Heart left ventricle (tissue), 16 donors: ENCODE measurements around the gene LMLN. TPM values are rescaled to one million over a fixed set of nuclear protein-coding genes. Genes with fewer than 3 reads are reported as not detected.

ENCODE experiments used
- ATAC-seq, 4 donors: fragments of 200-7000 bp; cut with Tn5 transposase; one replicate each; pipeline ENCODE4 v1.9.1; 2020 to 2022; ENCODE audit warnings: moderate library complexity in 4 of 4, mild to moderate bottlenecking in 3 of 4, moderate number of reproducible peaks in 1 of 4
- DNase-seq, 5 donors: peaks; one replicate each; pipeline ENCODE4 v3.0.0-alpha.2; 2020
- H3K27ac ChIP-seq, 12 donors: fragments of 200-600 bp; sonication (generic) in 4 of 12; one replicate each; pipeline versions ENCODE4 v1.5.0 to v1.8.0; 2016 to 2022; ENCODE audit warnings: mild to moderate bottlenecking in 2 of 12
- H3K27me3 ChIP-seq, 9 donors: fragments of 200-600 bp; sonication (generic) in 2 of 9; one replicate each; pipeline versions ENCODE4 v1.5.1 to v1.8.0; 2016 to 2022; ENCODE audit warnings: mild to moderate bottlenecking in 3 of 9
- H3K36me3 ChIP-seq, 9 donors: fragments of 200-600 bp; sonication (generic) in 2 of 9; one replicate each; pipeline versions ENCODE4 v1.5.0 to v1.8.0; 2018 to 2022; ENCODE audit warnings: mild to moderate bottlenecking in 2 of 9
- H3K4me1 ChIP-seq, 12 donors: fragments of 200-600 bp; sonication (generic) in 4 of 12; one replicate each; pipeline versions ENCODE4 v1.5.0 to v1.8.0; 2016 to 2022; ENCODE audit warnings: mild to moderate bottlenecking in 3 of 12
- H3K4me3 ChIP-seq, 12 donors: fragments of 200-600 bp; sonication (generic) in 4 of 12; one replicate each; pipeline versions ENCODE4 v1.5.0 to v1.8.0; 2017 to 2022; ENCODE audit warnings: mild to moderate bottlenecking in 9 of 12, moderate library complexity in 4 of 12
- H3K9me3 ChIP-seq, 12 donors: fragments of 200-600 bp; sonication (generic) in 4 of 12; one replicate each; pipeline versions ENCODE4 v1.5.0 to v1.8.0; 2016 to 2022; ENCODE audit warnings: mild to moderate bottlenecking in 1 of 12
- CTCF ChIP-seq, 12 donors: fragments of 200-600 bp; sonication (generic) in 4 of 12; IDR thresholded peaks; one replicate each; pipeline versions ENCODE4 v1.5.0 to v1.8.0; 2018 to 2022; ENCODE audit warnings: antibody characterized with exemption in 12 of 12, mild to moderate bottlenecking in 5 of 12
- POLR2A ChIP-seq, 2 donors: fragments of 450-650 bp; IDR thresholded peaks; one replicate each; pipeline ENCODE4 v1.6.1; 2017; ENCODE audit warnings: antibody characterized with exemption in 2 of 2, mild to moderate bottlenecking in 2 of 2, moderate library complexity in 2 of 2
- WGBS, 4 donors: extraction: QIAGEN DNeasy Blood & Tissue Kit in 2 of 4; methylation state at CpG; one replicate each; pipeline versions ENCODE4 v1.1.5 to v1.1.7; 2013 to 2018; 5-methylcytosine and 5-hydroxymethylcytosine counted together
- intact Hi-C, 10 donors: fragments of 100-400 bp; cut with DNase I; formaldehyde crosslinking; loops; one replicate each; pipeline versions ENCODE4 v1.11.1 to v1.14.2; 2022
- polyA plus RNA-seq, 2 donors: library from polyadenylated mRNA; stranded (reverse); fragments of 200-250 nt; gene quantifications; one replicate each; pipeline ENCODE4 v1.2.3, GENCODE V29; 2013
- total RNA-seq, 9 donors: library from RNA; depleted of rRNA in 2 of 9; stranded (reverse); fragments of >200 nt in 2 of 9; fragmentation: NEBNext Ultra II Directional in 3 of 9; extraction: Animal tissue kit (Norgen Biotek cat#: 25700) in 3 of 9; gene quantifications; one replicate each; pipeline versions ENCODE4 v1.1.0 to v1.2.4, GENCODE V29; 2016 to 2023
- donor health status: ischemic (EF 13 %, LVEDD 7.1; RV severe dilation, severe dysfunction).
- donor health status: healthy with polysubstance abuse.
- donor health status: DM: no; HTN: yes; CAD: no.
- donor health status: DM: no; HTN: no; CAD: no.
- donor health status: ischemic (EF 25% LVEDD 6.9; RV normal size, moderate dysfunction).
- donor health status: ischemic (EF 25% LVEDD 5.7; RV mildly dilated, moderate dysfunction).
- donor health status: healthy.
- donor health status: DM: yes; HTN: yes; CAD: no.
- donor health status: ischemic (EF 35%, LVEDD 5.7; RV mildly dilated, moderate dysfunction).
- donor health status: nonischemic (EF 11% LVEDD 7.7; RV severe dilation, severe dysfunction).
- donor health status: DM: yes; HTN: yes; CAD: no.
- donor health status: PGD.
- donor health status: ischemic (EF 29% LVEDD 5.4; RV normal size, mild dysfunction).
- donor health status: nonischemic (EF 23%, LVEDD 6.1; RV moderate dilation, normal function).

LMLN gene
- total and polyA plus RNA-seq, 11 donors: 2.5 to 17.1 (median 8.8) TPM

GRCh38 chr3:198018416-198018815, 58.4 kb downstream of the LMLN start:
- intact Hi-C loops: no loop called here
- Histone ChIP-seq H3K4me3 (no peak overlapping the region), H3K9me3 (no peaks in the 10 kb centered on the region), H3K27ac (no peak overlapping the region), H3K36me3 (peaks cover 0 to 38% (median 15%) of the 10 kb centered on the region in 9 donors), H3K27me3 (no peaks in the 10 kb centered on the region), H3K4me1 (no peaks in the 10 kb centered on the region)
- TF ChIP-seq POLR2A (IDR thresholded peaks at IDR 0.05): no peak
- no peak for TF ChIP-seq CTCF (IDR thresholded peaks at IDR 0.05)
- ATAC-seq (no peak), DNase-seq (no peak)
- WGBS, 4 donors: 88 to 91% (median 90%) methylated on average over 4 of the region's 4 CpGs

GRCh38 chr3:198019115-198019514, 59.1 kb downstream of the LMLN start:
- WGBS, 4 donors: 83 to 91% (median 87%) methylated on average over 2 of the region's 2 CpGs
- Histone ChIP-seq H3K36me3 (peaks cover 0 to 38% (median 15%) of the 10 kb centered on the region in 9 donors), H3K4me3 (no peak overlapping the region), H3K27me3 (no peaks in the 10 kb centered on the region), H3K4me1 (no peaks in the 10 kb centered on the region), H3K9me3 (no peaks in the 10 kb centered on the region), H3K27ac (no peak overlapping the region)
- DNase-seq (no peak), ATAC-seq (no peak)
- TF ChIP-seq CTCF (IDR thresholded peaks at IDR 0.05) (no peak), POLR2A (IDR thresholded peaks at IDR 0.05) (no peak)
- intact Hi-C loops: no loop called here

- no peak overlapping the region for H3K27ac ChIP-seq
- 93 to 96% (median 94%) methylated on average over 5 of the region's 5 CpGs for WGBS, 4 donors
- no peak overlapping the region for H3K4me3 ChIP-seq
- intact Hi-C loops: no loop called here
- no peak for TF ChIP-seq POLR2A (IDR thresholded peaks at IDR 0.05)
- no peak for TF ChIP-seq CTCF (IDR thresholded peaks at IDR 0.05)
- no peaks in the 10 kb centered on the region for H3K4me1 ChIP-seq
- no peaks in the 10 kb centered on the region for H3K9me3 ChIP-seq
- H3K36me3 ChIP-seq: peaks cover 0 to 46% (median 15%) of the 10 kb centered on the region in 9 donors
- DNase-seq (no peak), ATAC-seq (no peak)
- H3K27me3 ChIP-seq: no peaks in the 10 kb centered on the region
Measured at GRCh38 chr3:198021320-198021719, 61.3 kb downstream of the LMLN start.

DNA sequence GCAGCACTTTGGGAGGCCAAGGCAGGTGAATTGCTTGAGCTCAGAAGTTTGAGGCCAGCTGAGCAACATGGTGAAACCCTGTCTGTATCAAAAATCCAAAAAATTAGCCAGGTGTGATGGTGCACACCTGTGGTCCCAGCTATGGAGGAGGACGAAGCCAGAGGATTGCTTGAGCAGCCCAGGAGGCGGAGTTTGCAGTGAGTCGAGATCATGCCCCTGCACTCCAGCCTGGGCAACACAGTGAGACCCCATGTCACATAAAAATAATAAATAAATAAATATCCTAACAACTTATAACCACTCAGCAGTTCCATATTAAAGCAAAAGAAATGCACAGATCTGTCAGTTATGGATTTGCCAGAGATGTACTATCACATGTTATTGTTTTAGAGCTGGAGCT, 62.6 kb downstream of the LMLN start:
- Histone ChIP-seq H3K4me1 (no peaks in the 10 kb centered on the region), H3K4me3 (no peak overlapping the region), H3K27me3 (no peaks in the 10 kb centered on the region), H3K9me3 (no peaks in the 10 kb centered on the region), H3K36me3 (peaks cover 0 to 53% (median 15%) of the 10 kb centered on the region in 9 donors), H3K27ac (no peak overlapping the region)
- 94 to 98% (median 95%) methylated on average over 3 of the region's 3 CpGs for WGBS, 4 donors
- TF ChIP-seq CTCF (IDR thresholded peaks at IDR 0.05) (no peak), POLR2A (IDR thresholded peaks at IDR 0.05) (no peak)
- DNase-seq (no peak), ATAC-seq (no peak)
- intact Hi-C loops: no loop called here
